ENCODE data around the gene FRMD4A. TPM values are rescaled to one million over a fixed set of nuclear protein-coding genes. Genes with fewer than 3 reads are reported as not detected.

FRMD4A gene
- total and polyA plus RNA-seq, 2 of the 4 experiments (the other 2 are of a cell fraction): 30.3 to 68.8 TPM

- no peak overlapping the region for H3K4me2 ChIP-seq (ENCODE audit: low read depth, low read length)
- in situ Hi-C loops (cut with MboI; ENCODE audit: low sequenced_read_pairs): no loop called here
- H2BK15ac ChIP-seq (ENCODE audit: low read depth, low read length): no peak overlapping the region
- H3K4me3 ChIP-seq (ENCODE audit: insufficient read depth, low read depth, low read length): no peak overlapping the region
- no peak overlapping the region for H3K56ac ChIP-seq (ENCODE audit: extremely low read depth, insufficient read depth, low read length)
- H3K4me1 ChIP-seq (ENCODE audit: control insufficient read depth, insufficient read depth, low read length): peaks cover 7% of the 10 kb centered on the region
- no peak overlapping the region for H3K18ac ChIP-seq (ENCODE audit: low read depth, low read length)
- CTCF ChIA-PET: no interaction called here
- H3K4ac ChIP-seq (ENCODE audit: low read depth, low read length): no peak overlapping the region
- no peak overlapping the region for H2BK20ac ChIP-seq (ENCODE audit: low read depth, low read length)
- H3K14ac ChIP-seq (replicated peaks; ENCODE audit: low read depth, low read length): no peak overlapping the region
- H3K9ac ChIP-seq (ENCODE audit: low read depth, low read length): no peak overlapping the region
- H2AFZ ChIP-seq (replicated peaks; ENCODE audit: low read length, poor library complexity): no peak overlapping the region
- H3K23ac ChIP-seq (ENCODE audit: low read depth, low read length): no peak overlapping the region
- no CpG with 5 or more reads among the region's 9 CpGs for whole genome bisulfite sequencing, 2 experiments (ENCODE audit: extremely low coverage in 2 of 2, insufficient read length in 1 of 2)
- H3K9me1 ChIP-seq (ENCODE audit: insufficient read depth, low read length): peaks cover 11% of the 10 kb centered on the region
- no peaks in the 10 kb centered on the region for H3K9me3 ChIP-seq (ENCODE audit: control insufficient read depth, insufficient read depth, low read length)
- dilution Hi-C loops (cut with HindIII; ENCODE audit: low sequenced_read_pairs, unreplicated experiment): no loop called here
- no peak overlapping the region for H3K27ac ChIP-seq (ENCODE audit: insufficient read depth, low read length)
- TF ChIP-seq POLR2A (IDR thresholded peaks at IDR 0.05; ENCODE audit: low read depth, low read length) (no peak), CEBPB (IDR thresholded peaks at IDR 0.05; ENCODE audit: low read depth, low read length) (no peak), SMC3 (IDR thresholded peaks at IDR 0.05; ENCODE audit: low read depth, low read length) (no peak), CHD1 (IDR thresholded peaks at IDR 0.05; ENCODE audit: low read depth, low read length) (no peak), RAD21 (IDR thresholded peaks at IDR 0.05; ENCODE audit: low read length) (no peak), RCOR1 (IDR thresholded peaks at IDR 0.05; ENCODE audit: insufficient replicate concordance, low read length) (no peak), MAZ (IDR thresholded peaks at IDR 0.05; ENCODE audit: borderline replicate concordance, low read depth, low read length) (no peak), FOS (IDR thresholded peaks at IDR 0.05; ENCODE audit: low read depth, low read length) (no peak), MAFK (IDR thresholded peaks at IDR 0.05; ENCODE audit: low read depth, low read length) (no peak), MXI1 (IDR thresholded peaks at IDR 0.05; ENCODE audit: borderline replicate concordance, low read depth, low read length) (no peak)
- POLR2A ChIA-PET (ENCODE audit: unreplicated experiment): no interaction called here
- H2BK120ac ChIP-seq (ENCODE audit: low read depth, low read length): no peak overlapping the region
- H2AK9ac ChIP-seq (replicated peaks; ENCODE audit: low read depth, low read length, poor library complexity): no peak overlapping the region
- no peaks in the 10 kb centered on the region for H3K27me3 ChIP-seq (ENCODE audit: control insufficient read depth, insufficient read depth, low read length)
- H3K36me3 ChIP-seq (ENCODE audit: control insufficient read depth, insufficient read depth, low read length): peaks cover 68% of the 10 kb centered on the region
- no TSS peak for BruUV-seq (replicated peaks)
- peaks cover 4% of the 10 kb centered on the region; the same call in 1 of the 2 replicates for H4K20me1 ChIP-seq (ENCODE audit: insufficient read depth, low read length)
- H4K91ac ChIP-seq (ENCODE audit: insufficient read depth, low read depth, low read length): no peak overlapping the region
- no peak overlapping the region for H4K8ac ChIP-seq (ENCODE audit: low read depth in 2 of 2, low read length in 2 of 2)
- no peak for ATAC-seq (ENCODE audit: low read depth)
- no peak overlapping the region for H2AK5ac ChIP-seq (ENCODE audit: low read depth, low read length)
- DNase-seq: no peak
- H4K5ac ChIP-seq (ENCODE audit: low read depth, low read length): no peak overlapping the region
- H2BK5ac ChIP-seq (ENCODE audit: low read depth, low read length, poor library complexity, severe bottlenecking): no peak overlapping the region
- intact Hi-C loops (cut with micrococcal nuclease): no loop called here
- H3K79me1 ChIP-seq (ENCODE audit: low read depth in 1 of 2, low read length in 2 of 2): peaks cover 19 to 82% of the 10 kb centered on the region in 2 experiments
These were observed 634.7 kb downstream of the FRMD4A start for GRCh38 chr10:13696071-13696470.

Measured in IMR-90 (cell line).